GM12878 (cell line): ENCODE measurements around the gene CCDC34. TPM values are rescaled to one million over a fixed set of nuclear protein-coding genes. Genes with fewer than 3 reads are reported as not detected.

Experiments used
- ATAC-seq: fragments of 200-7000 bp; cut with Tn5 transposase; 3 replicates; pipeline ENCODE4 v1.9.1; 2020; ENCODE audit warnings: mild to moderate bottlenecking, moderate library complexity
- BruUV-seq: library from RNA; stranded (reverse); fragments of 400-500 nt; replicated peaks from 2 replicates; lab custom pipeline; 2021; lab: Mats Ljungman, UMichigan
- CTCF ChIA-PET: fragments of 300-600 bp; sonication (Branson Sonifier 250); formaldehyde crosslinking; extraction: SDS; loops from one replicate; lab custom pipeline; 2021; ENCODE audit warnings: inconsistent platforms; lab: Yijun Ruan, JAX
- POLR2A ChIA-PET: fragments of 350-600 bp; formaldehyde crosslinking; extraction: SDS; loops from one replicate; lab custom pipeline; 2021; ENCODE audit warnings: inconsistent platforms; lab: Charles Lee
- RAD21 ChIA-PET: fragments of 300-600 bp; sonication (Branson Sonifier 250); formaldehyde crosslinking; loops from one replicate; lab custom pipeline; 2023; ENCODE audit warnings: antibody characterized with exemption; ENCODE audit not compliant: unreplicated experiment; lab: Charles Lee
- SMC1A ChIA-PET: fragments of 300-600 bp; sonication (Branson Sonifier 250); formaldehyde crosslinking; loops from one replicate; lab custom pipeline; 2023; ENCODE audit not compliant: unreplicated experiment, uncharacterized antibody; lab: Charles Lee
- DNase-seq: peaks from one replicate; pipeline ENCODE4 v3.0.0-alpha.2; 2011; ENCODE audit warnings: low read depth, low spot score
- FAIRE-seq: peaks from 3 replicates; lab custom pipeline; 2011; peaks lifted over from hg19 to GRCh38; lab: Jason Lieb, UNC
- H2AFZ ChIP-seq: 2 replicates; pipeline ENCODE4 v1.6.0; 2011; ENCODE audit warnings: low read depth, low read length, control low read depth; ENCODE audit not compliant: control insufficient read depth
- H3K27ac ChIP-seq: 2 replicates; pipeline ENCODE4 v1.5.1; 2011; ENCODE audit warnings: control low read depth; ENCODE audit not compliant: control insufficient read depth, insufficient read depth
- H3K27me3 ChIP-seq, 2 experiments: replicated peaks in 1 of 2; 2 replicates each; pipeline versions ENCODE4 v1.6.0 to v1.6.1; 2011; ENCODE audit warnings: low read length in 1 of 2; ENCODE audit not compliant: control insufficient read depth in 2 of 2, insufficient read depth in 2 of 2
- H3K36me3 ChIP-seq, 2 experiments: 2 replicates each; pipeline ENCODE4 v1.5.1; 2011; ENCODE audit warnings: low read length in 1 of 2; ENCODE audit not compliant: control insufficient read depth in 2 of 2, insufficient read depth in 2 of 2
- H3K4me1 ChIP-seq: 2 replicates; pipeline ENCODE4 v1.6.1; 2011; ENCODE audit warnings: mild to moderate bottlenecking, low read length, moderate library complexity, mixed read lengths; ENCODE audit not compliant: control insufficient read depth, insufficient read depth
- H3K4me2 ChIP-seq: 2 replicates; pipeline ENCODE4 v1.6.0; 2011; ENCODE audit warnings: control low read depth; ENCODE audit not compliant: control insufficient read depth, insufficient read depth
- H3K4me3 ChIP-seq: fragments of 200-600 bp; sonication (generic); 2 replicates; pipeline ENCODE4 v1.5.1; 2016
- H3K79me2 ChIP-seq: 2 replicates; pipeline ENCODE4 v1.6.0; 2011; ENCODE audit warnings: low read length; ENCODE audit not compliant: control insufficient read depth, insufficient read depth
- H3K9ac ChIP-seq: 2 replicates; pipeline ENCODE4 v1.8.0; 2011; ENCODE audit warnings: low read length, control low read depth, mixed read lengths; ENCODE audit not compliant: control insufficient read depth, insufficient read depth
- H3K9me3 ChIP-seq: replicated peaks from 3 replicates; pipeline ENCODE4 v1.5.1; 2011; ENCODE audit warnings: mild to moderate bottlenecking, low read length; ENCODE audit not compliant: control insufficient read depth, insufficient read depth
- H4K20me1 ChIP-seq: 2 replicates; pipeline ENCODE4 v1.6.0; 2011; ENCODE audit not compliant: control insufficient read depth, insufficient read depth
- ASH2L ChIP-seq: fragments of 300-600, 200-600 bp; sonication (generic); IDR thresholded peaks from 2 replicates; pipeline ENCODE4 v1.6.1; 2017; ENCODE audit warnings: low read depth, mild to moderate bottlenecking, borderline replicate concordance
- BACH1 ChIP-seq: fragments of 450-650 bp; IDR thresholded peaks from 2 replicates; pipeline ENCODE4 v1.6.1; 2017; ENCODE audit warnings: mild to moderate bottlenecking, borderline replicate concordance
- EZH2 ChIP-seq: IDR thresholded peaks from 2 replicates; pipeline ENCODE4 v1.6.1; 2012; ENCODE audit warnings: low read depth, mild to moderate bottlenecking, control low read depth, inconsistent platforms, low read length, borderline replicate concordance; ENCODE audit not compliant: control insufficient read depth
- IRF3 ChIP-seq: fragments of 450-650 bp; IDR thresholded peaks from 2 replicates; pipeline ENCODE4 v1.6.1; 2014; ENCODE audit warnings: mild to moderate bottlenecking
- JUND ChIP-seq: IDR thresholded peaks from 2 replicates; pipeline ENCODE4 v1.6.1; 2012; ENCODE audit warnings: low read depth, mild to moderate bottlenecking, low read length, improper control_type of control experiment, moderate library complexity
- MXI1 ChIP-seq: fragments of 150-350 bp; IDR thresholded peaks from 2 replicates; pipeline ENCODE4 v1.6.1; 2011; ENCODE audit warnings: low read depth, mild to moderate bottlenecking, inconsistent platforms, low read length, improper control_type of control experiment
- NR2C2 ChIP-seq: IDR thresholded peaks from 2 replicates; pipeline ENCODE4 v1.6.1; 2011; ENCODE audit warnings: borderline replicate concordance, low read depth; ENCODE audit not compliant: control insufficient read depth, insufficient read length
- PAX8 ChIP-seq: fragments of 450-650 bp; IDR thresholded peaks from 2 replicates; pipeline ENCODE4 v1.6.1; 2017; ENCODE audit warnings: mild to moderate bottlenecking, moderate library complexity
- POLR2A ChIP-seq: IDR thresholded peaks from 2 replicates; pipeline ENCODE4 v1.6.1; 2011; ENCODE audit warnings: low read depth, mild to moderate bottlenecking, low read length
- POU2F2 ChIP-seq: IDR thresholded peaks from 3 replicates; pipeline ENCODE4 v1.6.1; 2011; ENCODE audit warnings: low read depth, mild to moderate bottlenecking, low read length, borderline replicate concordance
- RCOR1 ChIP-seq: conservative IDR thresholded peaks from 2 replicates; pipeline ENCODE4 v1.6.1; 2012; ENCODE audit warnings: low read depth, low read length, improper control_type of control experiment
- SMAD1 ChIP-seq: fragments of 450-650 bp; IDR thresholded peaks from 2 replicates; pipeline ENCODE4 v1.6.1; 2018; ENCODE audit warnings: mild to moderate bottlenecking, low read depth; ENCODE audit not compliant: partially characterized antibody
- TAF1 ChIP-seq: IDR thresholded peaks from 2 replicates; pipeline ENCODE4 v1.6.1; 2011; ENCODE audit warnings: mild to moderate bottlenecking, low read depth, low read length, borderline replicate concordance
- TBL1XR1 ChIP-seq: IDR thresholded peaks from 2 replicates; pipeline ENCODE4 v1.6.1; 2012; ENCODE audit warnings: low read depth, low read length, improper control_type of control experiment
- TCF3 ChIP-seq: IDR thresholded peaks from 2 replicates; pipeline ENCODE4 v1.6.1; 2012; ENCODE audit warnings: low read depth, mild to moderate bottlenecking, low read length, borderline replicate concordance; ENCODE audit not compliant: insufficient read depth
- ZNF687 ChIP-seq: fragments of 450-650 bp; IDR thresholded peaks from 2 replicates; pipeline ENCODE4 v1.6.1; 2017; ENCODE audit warnings: mild to moderate bottlenecking, moderate library complexity
- ZSCAN29 ChIP-seq: fragments of 450-650 bp; IDR thresholded peaks from 2 replicates; pipeline ENCODE4 v1.6.1; 2017; ENCODE audit warnings: mild to moderate bottlenecking, moderate library complexity
- WGBS: methylation state at CpG from one replicate; pipeline ENCODE4 v1.1.6; 2016; ENCODE audit warnings: low lambda C conversion rate; ENCODE audit not compliant: insufficient replicate concordance, insufficient coverage; ENCODE audit errors: missing lambda C conversion rate; 5-methylcytosine and 5-hydroxymethylcytosine counted together
- in situ Hi-C: fragments of 300-500 bp; cut with MboI; formaldehyde crosslinking; loops from 9 replicates; pipeline ENCODE4 v1.14.3; 2018; ENCODE audit warnings: mixed read lengths
- intact Hi-C: fragments of 100-400 bp; cut with micrococcal nuclease; formaldehyde crosslinking; loops from one replicate; pipeline ENCODE4 v1.14.2; 2022; ENCODE audit not compliant: unreplicated experiment
- polyA plus RNA-seq, 11 experiments: library from polyadenylated mRNA; depleted of rRNA in 4 of 11; unstranded in 6 of 11; stranded (reverse) in 5 of 11; fragments of >200 nt; fragmentation: Nextera tagmentation in 4 of 11; fragmentation: Illumina TruSeq in 1 of 11; extraction: Ambion mirVana in 4 of 11; extraction: Trizol in 1 of 11; gene quantifications; 1 replicate in 1 of 11; 2 replicates in 10 of 11; pipeline versions ENCODE4 v1.2.1 to v1.2.3, GENCODE V29; 2011 to 2016; ENCODE audit warnings: inconsistent platforms in 2 of 11, missing spikeins in 2 of 11, low read depth in 1 of 11
- total RNA-seq, 4 experiments: library from RNA; depleted of rRNA in 3 of 4; stranded (reverse); fragments of >200 nt in 3 of 4; fragmentation: Illumina TruSeq in 1 of 4; extraction: Trizol in 1 of 4; gene quantifications; 2 replicates each; pipeline versions ENCODE4 v1.2.1 to v1.2.3, GENCODE V29; 2013 to 2021
- TF ChIP-seq, protein P1 (sequence below): fragments of 450-650 bp; IDR thresholded peaks from 2 replicates; pipeline ENCODE4 v1.6.1; 2017; ENCODE audit warnings: borderline replicate concordance
- TF ChIP-seq, protein P2 (sequence below): IDR thresholded peaks from 2 replicates; pipeline ENCODE4 v1.6.1; 2011; ENCODE audit warnings: low read depth, mild to moderate bottlenecking, low read length, moderate library complexity, borderline replicate concordance; ENCODE audit errors: extremely low read depth

CCDC34 gene
- total and polyA plus RNA-seq, 10 of the 15 experiments (the other 5 are each of a cell fraction or from before 2014, with no cell fraction given) = 6.2 to 39.1 (median 14.6) TPM

- no peaks in the 10 kb centered on the region for H3K79me2 ChIP-seq
- H2AFZ ChIP-seq = peak overlapping the region; percentile 15; the same call in 1 of the 2 replicates
- H3K36me3 ChIP-seq = no peaks in the 10 kb centered on the region
- no peak overlapping the region for H3K4me2 ChIP-seq
- H3K4me1 ChIP-seq = no peaks in the 10 kb centered on the region
- H3K9ac ChIP-seq = no peak overlapping the region
- ATAC-seq (peak; percentile 98), DNase-seq (peak; percentile 42), FAIRE-seq (no peak)
- in situ Hi-C loops (no loop called here), intact Hi-C loops (no loop called here)
- ChIA-PET SMC1A (interaction anchor here (1.3 to 1.7 kb wide), 2 partner anchors 23 to 78 kb away, joined by 4 to 5 read pairs; no protein-coding TSS in a partner anchor), RAD21 (interaction anchor here (0.8 to 1.5 kb wide), 2 partner anchors 22 to 85 kb away, joined by 3 to 4 read pairs; no protein-coding TSS in a partner anchor), POLR2A (no interaction called here), CTCF (no interaction called here)
- H4K20me1 ChIP-seq = no peaks in the 10 kb centered on the region
- BruUV-seq = no TSS peak
- 0% methylated on average over 2 of the region's 2 CpGs for WGBS
- H3K27ac ChIP-seq = no peak overlapping the region
- no peaks in the 10 kb centered on the region for H3K9me3 ChIP-seq
- H3K4me3 ChIP-seq = no peak overlapping the region
- no peaks in the 10 kb centered on the region for H3K27me3 ChIP-seq
- TF ChIP-seq POLR2A (no peak), TBL1XR1 (no peak), ZNF687 (no peak), TCF3 (no peak), JUND (no peak; the same call in 1 of the 2 replicates), MXI1 (no peak), POU2F2 (peak; percentile 83; the same call in 2 of the 3 replicates), EZH2 (no peak), RCOR1 (no peak), ASH2L (no peak), BACH1 (peak; percentile 82; the same call in 1 of the 2 replicates), PAX8 (no peak), NR2C2 (no peak), ZSCAN29 (no peak), SMAD1 (no peak), TAF1 (no peak), IRF3 (no peak)
- TF ChIP-seq, protein P1, sequence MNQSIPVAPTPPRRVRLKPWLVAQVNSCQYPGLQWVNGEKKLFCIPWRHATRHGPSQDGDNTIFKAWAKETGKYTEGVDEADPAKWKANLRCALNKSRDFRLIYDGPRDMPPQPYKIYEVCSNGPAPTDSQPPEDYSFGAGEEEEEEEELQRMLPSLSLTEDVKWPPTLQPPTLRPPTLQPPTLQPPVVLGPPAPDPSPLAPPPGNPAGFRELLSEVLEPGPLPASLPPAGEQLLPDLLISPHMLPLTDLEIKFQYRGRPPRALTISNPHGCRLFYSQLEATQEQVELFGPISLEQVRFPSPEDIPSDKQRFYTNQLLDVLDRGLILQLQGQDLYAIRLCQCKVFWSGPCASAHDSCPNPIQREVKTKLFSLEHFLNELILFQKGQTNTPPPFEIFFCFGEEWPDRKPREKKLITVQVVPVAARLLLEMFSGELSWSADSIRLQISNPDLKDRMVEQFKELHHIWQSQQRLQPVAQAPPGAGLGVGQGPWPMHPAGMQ = no peak
- TF ChIP-seq, protein P2, sequence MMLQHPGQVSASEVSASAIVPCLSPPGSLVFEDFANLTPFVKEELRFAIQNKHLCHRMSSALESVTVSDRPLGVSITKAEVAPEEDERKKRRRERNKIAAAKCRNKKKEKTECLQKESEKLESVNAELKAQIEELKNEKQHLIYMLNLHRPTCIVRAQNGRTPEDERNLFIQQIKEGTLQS = no peak
Observed at GRCh38 chr11:27319072-27319471, 43.9 kb downstream of the CCDC34 start.
